Type B pancreatic cell (in vitro differentiated cells): ENCODE results near the gene SMAD6. TPM values are rescaled to one million over a fixed set of nuclear protein-coding genes. Genes with fewer than 3 reads are reported as not detected.

Source experiments
- DNase-seq: peaks from one replicate; pipeline ENCODE4 v3.0.0; 2021; ENCODE audit warnings: mixed read lengths; ENCODE audit not compliant: unreplicated experiment; ENCODE audit errors: extremely low spot score
- H3K27ac Mint-ChIP-seq: 2 replicates; pipeline ENCODE4 v1.8.0; 2021; ENCODE audit warnings: mild to moderate bottlenecking, mixed read lengths
- H3K27me3 Mint-ChIP-seq: 2 replicates; pipeline ENCODE4 v1.8.0; 2021; ENCODE audit warnings: mixed read lengths
- H3K36me3 Mint-ChIP-seq: 2 replicates; pipeline ENCODE4 v1.8.0; 2021; ENCODE audit warnings: mixed read lengths
- H3K4me1 Mint-ChIP-seq: one replicate; pipeline ENCODE4 v1.8.0; 2021; ENCODE audit warnings: mixed read lengths; ENCODE audit not compliant: unreplicated experiment
- H3K4me3 Mint-ChIP-seq: 2 replicates; pipeline ENCODE4 v1.8.0; 2021; ENCODE audit warnings: mild to moderate bottlenecking, mixed read lengths
- H3K9me3 Mint-ChIP-seq: 2 replicates; pipeline ENCODE4 v1.8.0; 2021; ENCODE audit warnings: mixed read lengths
- CTCF ChIP-seq: fragments of 200-600 bp; sonication (generic); conservative IDR thresholded peaks from 2 replicates; pipeline ENCODE4 v1.5.0; 2021; ENCODE audit warnings: antibody characterized with exemption, mild to moderate bottlenecking
- total RNA-seq: library from RNA; stranded (reverse); gene quantifications from 2 replicates; pipeline ENCODE4 v1.2.1, GENCODE V29; 2021; ENCODE audit warnings: low replicate concordance

The SMAD6 gene
- total RNA-seq, 1 donor from 2014 or later, result 31.7 TPM

GRCh38 chr15:66816201-66816600 lies 114.2 kb downstream of the SMAD6 start:
- TF ChIP-seq CTCF, result no peak
- Mint-ChIP-seq H3K27ac (no peak overlapping the region), H3K27me3 (no peaks in the 10 kb centered on the region), H3K4me3 (no peak overlapping the region), H3K36me3 (no peaks in the 10 kb centered on the region), H3K4me1 (peaks cover 5% of the 10 kb centered on the region), H3K9me3 (no peaks in the 10 kb centered on the region)
- DNase-seq, result no peak

GRCh38 chr15:66819084-66819483 lies 117.0 kb downstream of the SMAD6 start:
- Mint-ChIP-seq H3K4me1 (peaks cover 9% of the 10 kb centered on the region), H3K9me3 (no peaks in the 10 kb centered on the region), H3K36me3 (no peaks in the 10 kb centered on the region), H3K27me3 (no peaks in the 10 kb centered on the region), H3K27ac (no peak overlapping the region), H3K4me3 (no peak overlapping the region)
- DNase-seq, result no peak
- TF ChIP-seq CTCF, result no peak

DNA sequence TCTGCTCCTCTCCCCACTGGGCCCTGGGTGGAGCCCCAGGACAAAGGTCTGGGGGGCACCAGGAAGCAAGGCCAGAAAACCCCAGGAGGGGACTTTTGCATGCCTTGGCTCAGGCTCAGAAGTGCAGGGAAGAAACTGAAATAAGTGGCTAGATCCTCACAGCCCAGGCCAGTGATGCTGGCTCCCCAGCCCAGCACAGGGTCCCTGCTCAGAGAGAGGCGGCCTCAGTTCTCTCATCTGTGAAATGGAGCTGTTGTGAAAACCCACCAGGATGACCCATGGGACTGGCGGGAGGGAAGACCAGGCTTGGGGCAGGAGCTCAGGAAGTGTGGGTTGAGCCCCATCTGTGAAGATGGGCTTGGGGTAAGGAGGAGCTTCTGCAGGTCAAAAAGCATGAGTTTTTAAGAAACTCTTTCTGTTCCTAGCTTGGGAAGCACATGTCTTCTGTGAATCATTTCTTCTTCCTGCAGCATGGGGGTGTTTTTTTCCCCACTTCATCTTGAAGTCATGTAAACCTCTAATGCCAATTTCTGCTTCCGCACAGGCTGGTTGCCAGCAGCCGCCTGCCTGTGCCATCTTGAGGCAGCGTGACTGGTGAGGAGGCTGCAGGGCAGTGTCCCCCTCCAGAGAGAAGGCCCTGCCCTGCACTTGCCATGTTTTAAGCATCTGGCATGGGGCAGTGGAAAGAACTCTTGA lies 118.6 kb downstream of the SMAD6 start:
- no peaks in the 10 kb centered on the region for H3K36me3 Mint-ChIP-seq
- H3K4me1 Mint-ChIP-seq, result peaks cover 14% of the 10 kb centered on the region
- H3K27me3 Mint-ChIP-seq, result peaks cover 4% of the 10 kb centered on the region
- TF ChIP-seq CTCF, result no peak
- no peak overlapping the region for H3K27ac Mint-ChIP-seq
- no peaks in the 10 kb centered on the region for H3K9me3 Mint-ChIP-seq
- DNase-seq, result no peak
- H3K4me3 Mint-ChIP-seq, result no peak overlapping the region

DNA sequence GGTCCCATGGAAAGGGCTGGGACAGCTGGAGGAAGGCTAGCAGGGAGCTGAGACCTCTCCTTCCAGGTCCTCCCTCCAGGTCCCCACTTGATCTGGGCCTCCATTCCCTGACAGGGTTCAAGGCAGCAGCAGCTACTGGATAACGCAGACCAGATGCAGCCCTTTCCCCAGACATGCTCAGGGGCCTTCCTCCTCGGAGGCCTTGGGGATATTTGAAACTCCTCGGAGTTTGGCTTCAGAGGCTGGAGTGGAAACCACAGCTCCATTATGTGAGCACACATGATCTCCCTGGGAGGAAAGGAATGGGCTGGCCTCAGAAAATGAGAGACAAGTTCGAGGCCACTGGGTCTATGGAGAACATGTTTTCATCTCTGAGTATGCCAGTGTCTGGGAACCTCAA lies 119.3 kb downstream of the SMAD6 start:
- H3K27ac Mint-ChIP-seq, result peak overlapping the region; percentile 34
- H3K27me3 Mint-ChIP-seq, result peaks cover 4% of the 10 kb centered on the region
- H3K4me3 Mint-ChIP-seq, result no peak overlapping the region
- no peak for DNase-seq
- no peaks in the 10 kb centered on the region for H3K36me3 Mint-ChIP-seq
- H3K4me1 Mint-ChIP-seq, result peaks cover 14% of the 10 kb centered on the region
- no peaks in the 10 kb centered on the region for H3K9me3 Mint-ChIP-seq
- TF ChIP-seq CTCF, result no peak

DNA sequence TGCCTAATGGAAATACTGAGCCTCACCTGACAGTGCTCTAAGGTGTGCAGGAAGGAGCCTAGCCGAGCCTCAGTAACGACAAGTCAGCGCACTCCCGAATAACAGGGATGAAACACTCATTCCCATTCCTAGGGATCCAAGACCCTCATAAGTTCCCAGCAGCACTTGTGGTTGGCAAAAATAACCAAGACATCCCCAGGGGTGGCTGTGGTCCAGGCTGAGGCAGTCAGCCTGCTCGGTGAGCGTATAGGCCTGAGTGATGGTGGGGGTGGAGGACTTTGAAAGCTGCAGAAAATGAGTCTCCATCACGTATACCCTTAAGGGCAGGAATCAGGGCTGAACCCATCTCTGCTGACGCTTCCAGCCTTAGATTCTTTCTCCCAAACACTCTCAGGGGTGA lies 120.1 kb downstream of the SMAD6 start:
- H3K27me3 Mint-ChIP-seq, result peaks cover 4% of the 10 kb centered on the region
- H3K4me1 Mint-ChIP-seq, result peaks cover 14% of the 10 kb centered on the region

More for the DNA sequence above, 120.1 kb downstream of the SMAD6 start:
- Mint-ChIP-seq H3K36me3 (no peaks in the 10 kb centered on the region), H3K4me3 (no peak overlapping the region), H3K9me3 (no peaks in the 10 kb centered on the region), H3K27ac (no peak overlapping the region)
- TF ChIP-seq CTCF, result no peak
- no peak for DNase-seq
